ENCODE results near the gene TPD52L2.

DNA sequence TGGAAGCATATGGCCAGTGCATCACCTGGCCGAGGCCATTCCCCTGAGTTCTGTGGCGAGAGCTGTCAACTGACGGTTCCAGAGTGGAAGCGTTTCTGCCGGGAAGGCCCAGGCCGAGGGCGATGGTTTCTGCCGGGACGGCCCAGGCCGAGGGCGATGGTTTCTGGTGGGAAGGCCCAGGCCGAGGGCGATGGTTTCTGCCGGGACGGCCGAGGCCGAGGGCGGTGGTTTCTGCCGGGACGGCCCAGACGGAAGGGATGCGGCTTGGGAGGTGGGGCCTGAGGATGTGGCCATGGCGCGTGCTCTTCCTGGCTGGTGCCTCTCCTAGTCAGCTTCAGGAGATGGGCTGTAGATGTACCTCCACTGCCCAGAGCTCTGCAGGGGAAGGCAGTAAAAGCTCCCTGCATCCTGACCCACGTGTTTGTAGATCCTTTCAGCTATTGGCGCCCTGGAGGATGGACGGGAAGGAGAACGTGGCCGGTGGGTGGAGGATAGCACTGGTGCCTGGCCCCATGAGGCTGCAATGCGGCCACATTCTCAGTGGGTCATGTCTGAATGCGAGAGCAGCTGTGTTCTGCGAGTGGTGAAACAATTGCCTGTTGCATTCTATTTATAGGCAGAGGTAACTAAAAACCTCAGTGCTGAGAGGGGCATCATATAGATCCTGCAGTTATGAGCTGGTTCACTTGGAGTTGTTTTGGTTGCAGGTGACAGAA, 12.8 kb downstream of the TPD52L2 start:
- TF ChIP-seq POLR2A (IDR thresholded peaks at IDR 0.05; ENCODE audit: low read length) (no peak), GATA1 (IDR thresholded peaks at IDR 0.05; ENCODE audit: low read depth, low read length) (no peak)

All from erythroblast (primary cell).